SK-N-SH (cell line): Measurements from ENCODE around the gene MRC1.

Experiments
- FOSL2 ChIP-seq: IDR thresholded peaks from 2 replicates; pipeline ENCODE4 v1.4.0; 2012; ENCODE audit warnings: low read depth, mild to moderate bottlenecking, moderate library complexity, borderline replicate concordance
- MXI1 ChIP-seq: IDR thresholded peaks from 2 replicates; pipeline ENCODE4 v1.6.1; 2012; ENCODE audit warnings: mild to moderate bottlenecking, low read depth, low read length, improper control_type of control experiment
- POLR2AphosphoS5 ChIP-seq: IDR thresholded peaks from 2 replicates; pipeline ENCODE4 v1.6.1; 2012; ENCODE audit warnings: low read depth, low read length
- RXRA ChIP-seq: IDR thresholded peaks from 2 replicates; pipeline ENCODE4 v1.4.0; 2012; ENCODE audit warnings: low read depth, mild to moderate bottlenecking, borderline replicate concordance
- SMC3 ChIP-seq: IDR thresholded peaks from 2 replicates; pipeline ENCODE4 v1.6.1; 2012; ENCODE audit warnings: low read depth, low read length, improper control_type of control experiment
- TAF1 ChIP-seq: IDR thresholded peaks from 2 replicates; pipeline ENCODE4 v1.6.1; 2012; ENCODE audit warnings: low read depth, mild to moderate bottlenecking, low read length, moderate library complexity, borderline replicate concordance
- TCF12 ChIP-seq: IDR thresholded peaks from 2 replicates; pipeline ENCODE4 v1.4.0; 2012
- TEAD4 ChIP-seq: IDR thresholded peaks from 2 replicates; pipeline ENCODE4 v1.4.0; 2012; ENCODE audit warnings: mild to moderate bottlenecking, borderline replicate concordance; ENCODE audit not compliant: insufficient read depth
- TF ChIP-seq, protein P1 (sequence below): fragments of 200-600 bp; sonication (generic); IDR thresholded peaks from 2 replicates; pipeline ENCODE4 v1.6.1; 2017; ENCODE audit warnings: antibody characterized with exemption, mild to moderate bottlenecking, moderate library complexity
- TF ChIP-seq, protein P2 (sequence below): fragments of 150-350 bp; IDR thresholded peaks from 2 replicates; pipeline ENCODE4 v1.6.1; 2017; ENCODE audit warnings: antibody characterized with exemption, low read length, low read depth, borderline replicate concordance

DNA sequence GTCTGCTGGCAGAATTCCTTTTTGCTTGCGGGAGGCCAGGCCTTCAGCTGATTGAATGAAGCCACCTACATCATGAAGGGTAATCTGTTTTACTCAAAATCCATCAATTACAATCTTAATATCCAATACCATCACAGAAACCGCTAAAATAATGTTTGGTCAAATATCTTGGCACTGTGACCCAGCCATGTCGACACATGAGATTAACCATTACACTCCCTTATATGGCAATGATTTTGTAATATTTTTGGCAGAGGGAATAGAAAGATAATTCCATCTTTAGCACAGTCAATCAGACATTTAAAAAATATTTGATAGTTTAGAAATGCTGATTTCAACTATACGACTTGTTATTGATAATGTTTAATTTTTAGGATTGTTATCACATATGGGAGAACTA is 106.0 kb downstream of the MRC1 start:
- TF ChIP-seq POLR2AphosphoS5 (no peak), TEAD4 (no peak), FOSL2 (no peak), TAF1 (no peak), RXRA (no peak), TCF12 (no peak), SMC3 (no peak), MXI1 (no peak)
- TF ChIP-seq, protein P1, sequence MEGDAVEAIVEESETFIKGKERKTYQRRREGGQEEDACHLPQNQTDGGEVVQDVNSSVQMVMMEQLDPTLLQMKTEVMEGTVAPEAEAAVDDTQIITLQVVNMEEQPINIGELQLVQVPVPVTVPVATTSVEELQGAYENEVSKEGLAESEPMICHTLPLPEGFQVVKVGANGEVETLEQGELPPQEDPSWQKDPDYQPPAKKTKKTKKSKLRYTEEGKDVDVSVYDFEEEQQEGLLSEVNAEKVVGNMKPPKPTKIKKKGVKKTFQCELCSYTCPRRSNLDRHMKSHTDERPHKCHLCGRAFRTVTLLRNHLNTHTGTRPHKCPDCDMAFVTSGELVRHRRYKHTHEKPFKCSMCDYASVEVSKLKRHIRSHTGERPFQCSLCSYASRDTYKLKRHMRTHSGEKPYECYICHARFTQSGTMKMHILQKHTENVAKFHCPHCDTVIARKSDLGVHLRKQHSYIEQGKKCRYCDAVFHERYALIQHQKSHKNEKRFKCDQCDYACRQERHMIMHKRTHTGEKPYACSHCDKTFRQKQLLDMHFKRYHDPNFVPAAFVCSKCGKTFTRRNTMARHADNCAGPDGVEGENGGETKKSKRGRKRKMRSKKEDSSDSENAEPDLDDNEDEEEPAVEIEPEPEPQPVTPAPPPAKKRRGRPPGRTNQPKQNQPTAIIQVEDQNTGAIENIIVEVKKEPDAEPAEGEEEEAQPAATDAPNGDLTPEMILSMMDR = no peak
- TF ChIP-seq, protein P2, sequence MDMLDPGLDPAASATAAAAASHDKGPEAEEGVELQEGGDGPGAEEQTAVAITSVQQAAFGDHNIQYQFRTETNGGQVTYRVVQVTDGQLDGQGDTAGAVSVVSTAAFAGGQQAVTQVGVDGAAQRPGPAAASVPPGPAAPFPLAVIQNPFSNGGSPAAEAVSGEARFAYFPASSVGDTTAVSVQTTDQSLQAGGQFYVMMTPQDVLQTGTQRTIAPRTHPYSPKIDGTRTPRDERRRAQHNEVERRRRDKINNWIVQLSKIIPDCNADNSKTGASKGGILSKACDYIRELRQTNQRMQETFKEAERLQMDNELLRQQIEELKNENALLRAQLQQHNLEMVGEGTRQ = no peak
